DMS 273 (cell line): ENCODE data around the gene PRM3.
A peak's percentile ranks its signal among the peaks of the same experiment; 100 is the strongest.

Experiments used
- DNase-seq: peaks from one replicate; lab custom pipeline; 2025; ENCODE audit not compliant: unreplicated experiment; lab: John Stamatoyannopoulos, UW

Gene PRM3

DNA sequence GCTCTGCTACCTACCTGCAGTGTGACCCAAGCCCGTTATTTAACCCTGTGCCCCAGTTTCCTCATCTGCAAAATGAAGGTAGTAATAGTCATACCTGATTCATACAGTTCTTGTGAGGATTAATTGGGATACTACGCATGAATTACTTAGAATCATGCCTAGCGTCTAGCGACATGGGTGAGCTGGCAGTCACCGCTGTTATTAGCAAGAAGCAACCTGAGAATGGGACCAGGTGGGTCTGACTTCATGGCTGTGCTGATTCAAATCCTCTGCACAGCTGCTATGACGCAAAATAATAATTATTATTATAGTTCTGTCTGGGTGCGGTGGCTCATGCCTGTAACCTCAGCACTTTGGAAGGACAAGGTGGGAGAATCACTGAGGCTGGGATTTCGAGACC, 25.3 kb downstream of the PRM3 start:
- peak; percentile 68 for DNase-seq

- DNase-seq: no peak
These were observed 27.4 kb downstream of the PRM3 start for GRCh38 chr16:11245988-11246387.

- no peak for DNase-seq
These were observed 28.1 kb downstream of the PRM3 start for GRCh38 chr16:11245222-11245737.

- peak; percentile 86 for DNase-seq
These were observed 30.8 kb downstream of the PRM3 start for GRCh38 chr16:11242658-11243057.

- no peak for DNase-seq
These were observed 31.8 kb downstream of the PRM3 start for GRCh38 chr16:11241480-11242204.

DNA sequence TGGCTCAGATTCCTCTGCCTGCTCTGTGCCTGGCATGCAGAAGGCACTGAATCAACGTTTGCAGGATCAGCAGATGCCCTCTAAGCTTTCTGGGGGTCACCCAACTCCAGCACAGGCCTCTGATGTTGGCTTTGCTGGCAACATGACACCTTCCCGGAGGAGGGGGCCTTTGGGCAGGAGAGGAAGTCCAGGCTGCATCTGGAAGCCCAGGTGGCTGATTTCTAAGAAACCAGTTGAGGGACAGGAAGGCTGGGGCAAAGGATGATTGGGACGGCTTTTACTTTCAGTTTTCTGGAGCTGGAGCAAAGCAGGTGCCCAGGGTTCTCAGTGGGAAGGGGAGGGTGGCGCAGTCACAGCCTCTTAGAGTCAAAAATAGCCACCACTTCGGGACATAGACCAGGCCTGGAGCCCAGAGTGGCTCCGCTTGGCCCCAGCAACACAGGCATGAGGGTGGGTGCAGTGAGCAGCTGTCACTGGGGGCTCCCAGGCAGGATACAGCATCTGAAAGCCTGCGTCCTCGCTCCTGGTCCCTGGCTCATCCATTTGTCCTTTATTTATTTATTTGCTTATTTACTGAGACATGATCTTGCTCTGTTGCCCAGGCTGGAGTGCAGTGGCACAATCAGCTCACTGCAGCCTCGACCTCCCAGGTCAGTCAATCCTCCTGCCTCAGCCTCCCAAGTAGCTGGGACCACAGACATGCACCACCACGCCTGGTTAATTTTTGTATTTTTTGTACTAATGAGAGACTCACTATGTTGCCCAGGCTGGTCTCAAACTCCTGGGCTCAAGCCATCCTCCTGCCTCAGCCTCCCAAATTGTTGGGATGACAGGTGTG, 32.6 kb downstream of the PRM3 start:
- DNase-seq: peak; percentile 78

GRCh38 chr16:11239644-11240632, 33.5 kb downstream of the PRM3 start:
- DNase-seq: no peak

DNA sequence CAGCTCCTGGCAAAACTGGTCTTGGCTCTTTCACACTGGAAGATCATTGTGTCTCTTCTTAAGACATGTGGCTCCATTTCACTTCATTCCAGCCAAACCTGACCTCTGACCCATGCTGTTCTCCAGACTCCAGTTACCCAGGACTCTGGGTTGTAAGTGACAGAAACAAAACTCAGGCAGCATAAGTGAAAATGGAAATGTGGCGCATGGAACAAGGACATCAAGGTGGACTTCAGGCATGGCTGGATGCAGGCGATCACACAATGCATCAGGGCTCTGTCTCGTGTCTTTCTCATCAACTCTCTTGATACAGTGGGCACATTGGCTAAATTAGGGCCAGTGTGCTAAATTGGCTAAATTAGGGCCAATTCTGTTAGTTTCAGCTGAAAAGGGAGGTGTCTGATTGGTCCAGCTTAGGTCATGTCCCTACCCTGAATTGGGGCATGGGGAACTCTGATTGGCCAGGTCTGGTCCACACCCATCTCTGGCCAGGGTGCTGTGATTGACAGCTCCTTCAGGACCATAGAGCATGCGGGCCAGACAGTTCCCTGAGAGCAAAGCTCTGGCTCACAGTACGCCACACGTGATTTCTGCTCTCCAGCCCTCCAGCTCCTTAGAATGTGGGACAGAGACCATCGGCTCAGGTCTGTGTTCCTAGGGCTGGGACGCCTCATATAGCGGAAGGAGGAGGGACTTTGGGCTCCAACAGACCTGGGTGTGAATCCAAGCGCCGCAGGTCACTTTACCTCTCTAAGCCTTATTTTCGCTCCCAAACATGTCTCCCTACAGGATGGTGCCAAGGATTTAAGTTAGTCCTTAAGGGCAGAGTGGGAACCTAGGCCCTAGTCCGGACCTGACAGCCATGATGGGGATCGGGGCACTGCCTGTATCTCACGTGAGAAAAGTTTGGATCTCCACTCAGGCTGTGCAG, 34.9 kb downstream of the PRM3 start:
- no peak for DNase-seq

DNA sequence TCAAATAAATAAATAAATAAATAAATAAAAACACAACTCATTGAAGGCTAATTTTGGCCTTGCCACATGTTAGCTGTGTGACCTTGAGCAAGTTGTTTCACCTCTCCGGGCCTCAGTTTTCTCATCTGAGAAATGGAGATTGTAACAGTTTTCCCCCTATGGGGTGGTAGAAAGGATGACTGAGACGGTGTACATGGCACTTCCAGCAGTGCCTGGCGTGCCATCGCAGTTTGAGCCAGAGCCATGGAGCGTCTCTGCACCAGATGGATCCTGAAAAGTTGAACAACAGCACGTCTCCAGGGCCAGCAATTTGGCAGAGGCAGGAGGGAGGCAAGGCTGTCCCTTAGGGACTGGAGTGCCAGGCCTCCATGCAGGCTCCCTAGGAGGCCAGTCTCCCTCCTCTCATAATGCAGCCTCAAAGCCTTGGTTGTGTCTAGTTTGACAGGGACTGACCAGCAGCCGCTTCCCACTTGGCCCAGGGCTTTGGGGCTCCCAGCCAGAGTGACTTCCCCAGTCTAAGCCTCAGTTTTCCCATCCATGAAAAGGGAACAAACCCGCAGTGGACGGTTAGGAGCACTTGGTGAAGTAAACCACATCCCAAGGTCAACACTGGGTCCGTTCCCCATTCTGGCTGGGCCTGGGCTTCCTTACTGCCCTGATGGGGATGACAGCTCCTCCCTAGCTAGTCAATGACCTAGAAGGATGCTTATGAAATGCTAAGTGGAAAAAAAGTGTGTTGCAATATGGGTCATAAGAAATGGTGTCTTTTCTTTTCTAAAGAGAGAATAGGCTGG, 36.8 kb downstream of the PRM3 start:
- DNase-seq: peak; percentile 61

DNA sequence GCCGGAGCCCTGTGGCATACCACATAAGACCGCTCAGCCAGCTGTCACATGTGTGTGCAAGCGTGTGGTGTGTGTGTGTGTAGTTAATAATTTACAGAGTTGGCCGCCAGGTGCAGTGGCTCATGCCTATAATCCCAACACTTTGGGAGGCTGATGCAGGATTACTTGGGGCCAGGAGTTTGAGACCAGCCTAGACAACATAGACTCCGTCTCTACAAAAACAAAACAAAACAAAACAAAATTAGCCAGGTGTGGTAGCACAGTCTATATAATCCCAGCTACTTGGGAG, 37.8 kb downstream of the PRM3 start:
- DNase-seq: no peak

DNA sequence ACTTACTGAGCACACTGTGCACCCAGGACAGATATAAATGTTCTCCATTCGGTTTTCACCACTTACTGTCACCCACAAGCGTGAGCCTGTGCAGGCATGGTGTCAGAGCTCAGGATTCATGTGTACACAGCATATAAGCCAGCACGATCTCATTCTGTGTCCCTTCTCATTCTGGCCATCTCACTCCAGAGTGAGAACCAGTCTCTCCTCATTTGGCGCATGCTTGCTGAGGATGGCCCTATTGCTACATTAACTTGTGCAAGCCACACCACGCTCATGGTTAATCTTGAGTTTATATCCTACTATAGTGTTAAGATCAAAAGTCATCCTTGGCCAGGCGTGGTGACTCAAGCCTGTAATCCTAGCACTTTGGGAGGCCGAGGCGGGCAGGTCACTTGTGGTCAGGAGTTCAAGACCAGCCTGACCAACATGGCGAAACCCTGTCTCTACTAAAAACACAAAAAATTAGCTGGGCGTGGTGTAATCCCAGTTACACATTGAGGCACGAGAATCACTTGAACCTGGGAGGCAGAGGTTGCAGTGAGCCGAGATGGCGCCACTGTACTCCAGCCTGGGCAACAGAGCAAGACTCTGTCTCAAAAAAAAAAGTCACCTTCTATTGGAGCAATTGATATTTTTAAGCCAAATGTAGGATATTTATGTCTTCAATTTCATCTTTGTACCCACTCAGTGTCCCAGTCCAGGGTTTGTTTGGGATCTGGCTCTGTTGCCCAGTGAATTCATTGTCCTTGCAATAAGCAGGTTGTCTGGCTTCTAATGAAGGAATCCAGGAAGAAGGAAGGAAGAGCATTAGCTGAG, 38.3 kb downstream of the PRM3 start:
- DNase-seq: no peak

DNA sequence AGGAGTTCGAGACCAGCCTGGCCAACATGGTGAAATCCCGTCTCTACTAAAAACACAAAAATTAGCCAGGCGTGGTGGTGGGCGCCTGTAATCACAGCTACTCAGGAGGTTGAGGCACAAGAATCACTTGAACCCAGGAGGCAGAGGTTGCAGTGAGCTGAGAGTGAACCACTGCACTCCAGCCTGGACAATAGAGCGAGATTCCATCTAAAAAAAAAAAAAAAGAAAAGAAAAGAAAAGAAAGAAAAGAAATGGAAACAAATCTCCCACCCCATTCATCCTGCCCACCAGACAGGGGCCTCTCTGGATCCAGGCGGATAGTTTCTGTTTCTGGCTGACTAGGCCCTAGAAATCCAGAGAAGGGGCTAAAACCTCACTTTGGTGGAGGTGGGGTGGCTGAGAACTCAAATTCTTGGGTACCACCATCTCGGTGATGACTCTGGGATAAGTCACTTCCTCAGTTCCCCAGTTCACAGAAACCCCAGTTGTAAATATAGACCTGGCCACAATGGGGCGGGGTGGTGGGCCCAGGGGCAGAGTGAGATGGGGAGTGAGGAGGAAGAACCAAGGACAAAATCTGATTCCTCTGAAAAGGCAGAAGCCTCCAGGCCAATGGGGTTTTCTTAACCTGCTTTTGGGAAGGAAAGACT, 39.6 kb downstream of the PRM3 start:
- no peak for DNase-seq

GRCh38 chr16:11232852-11233726, 40.3 kb downstream of the PRM3 start:
- no peak for DNase-seq

- no peak for DNase-seq
These were observed 41.1 kb downstream of the PRM3 start for GRCh38 chr16:11232302-11232851.

DNA sequence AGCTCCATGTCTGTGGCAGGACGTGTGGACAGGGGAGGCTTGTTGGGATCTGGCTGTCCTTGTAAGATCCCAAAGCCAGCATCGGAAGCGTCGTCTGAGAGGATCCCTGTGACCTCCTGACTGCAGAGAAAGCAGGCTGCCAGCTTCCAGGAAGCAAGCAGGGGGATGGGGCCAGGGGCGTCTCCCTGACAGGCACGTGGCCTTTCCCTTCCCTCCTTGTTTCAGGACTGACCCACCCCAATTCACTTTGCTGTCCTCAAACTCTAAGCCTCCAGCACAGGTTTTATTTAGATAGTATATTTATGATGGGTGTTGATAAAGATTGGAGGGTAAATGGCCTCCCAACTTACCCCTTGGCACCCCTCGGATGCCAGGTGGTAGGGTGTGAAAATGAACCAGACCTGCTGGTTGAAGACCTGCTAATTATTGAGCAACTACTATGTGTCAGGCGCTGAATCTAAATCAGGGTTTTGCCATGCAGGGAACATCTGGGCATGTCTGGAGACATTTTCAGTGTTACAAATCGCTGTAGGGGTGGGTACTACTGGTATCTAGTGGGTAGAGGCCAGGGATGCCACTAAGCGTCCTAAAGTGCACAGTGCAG, 42.0 kb downstream of the PRM3 start:
- no peak for DNase-seq

DNA sequence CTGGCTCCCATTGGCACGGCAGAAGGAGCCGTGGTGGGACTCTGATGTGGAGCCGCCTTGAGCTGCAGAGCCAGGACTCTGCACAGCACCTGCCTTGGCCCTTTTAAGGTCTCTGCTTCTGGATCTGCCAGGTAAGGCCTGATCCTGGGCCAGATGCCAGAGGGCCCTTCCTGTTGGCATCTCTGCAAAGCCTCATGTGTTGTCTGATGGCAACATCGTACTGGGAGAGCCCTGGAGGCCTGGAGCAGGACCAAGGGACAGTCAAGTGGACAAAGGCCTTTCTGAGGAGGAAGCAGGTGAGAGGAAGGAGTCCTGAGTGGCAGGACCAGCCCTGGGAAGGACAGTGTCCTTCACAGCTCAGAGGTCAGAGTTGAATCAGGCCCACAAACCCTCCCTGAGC, 43.5 kb downstream of the PRM3 start:
- no peak for DNase-seq
